Fibroblast of peridontal ligament (primary cell): ENCODE measurements around the gene PGC.
A peak's percentile ranks its signal among the peaks of the same experiment; 100 is the strongest.

ENCODE experiments used
- DNase-seq: peaks from one replicate; pipeline ENCODE4 v3.0.0-alpha.2; 2010; ENCODE audit errors: extremely low read depth

PGC gene

DNA sequence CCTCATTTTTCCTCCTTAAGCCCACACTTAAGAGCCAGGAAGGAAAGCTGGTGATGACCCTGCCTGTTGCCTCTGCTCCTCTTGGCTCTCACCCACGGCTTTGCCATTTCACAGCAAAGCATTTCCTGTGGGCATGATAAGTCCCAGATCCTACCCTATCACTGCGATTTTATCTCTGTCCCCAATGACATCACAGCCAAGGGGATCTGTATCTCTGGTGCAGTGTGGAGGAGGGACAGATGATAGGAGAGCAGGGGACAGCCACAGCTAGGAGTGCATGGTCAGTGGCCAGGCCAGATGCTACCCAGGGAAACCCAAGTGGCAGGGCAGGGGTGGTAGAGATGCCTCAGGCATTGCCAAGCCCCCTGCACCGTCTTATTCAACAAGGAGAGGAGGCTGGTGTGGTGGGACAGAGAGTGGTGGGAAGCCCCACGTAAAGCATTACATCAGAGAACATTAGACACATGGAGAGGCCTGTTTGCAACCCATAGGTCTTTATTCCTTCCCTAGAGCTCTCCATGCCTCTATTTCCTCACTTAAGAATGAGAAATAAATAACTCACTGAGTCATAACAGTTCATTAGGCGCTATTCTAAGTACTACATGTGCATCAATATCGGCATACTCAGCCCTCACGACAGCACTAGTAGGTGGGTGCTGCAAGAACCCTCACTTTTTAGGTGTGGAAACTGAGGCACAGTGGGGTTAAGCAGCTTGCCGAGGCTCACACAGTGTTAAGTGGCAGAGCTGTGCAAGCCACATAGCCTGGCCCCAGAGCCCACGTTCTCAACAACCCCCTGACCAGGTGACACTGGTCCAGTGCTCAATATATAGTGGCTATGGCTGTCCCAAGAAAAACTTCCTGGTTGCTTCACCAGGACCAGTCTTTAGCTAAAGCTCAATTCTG lies 16.4 kb downstream of the PGC start:
- no peak for DNase-seq

DNA sequence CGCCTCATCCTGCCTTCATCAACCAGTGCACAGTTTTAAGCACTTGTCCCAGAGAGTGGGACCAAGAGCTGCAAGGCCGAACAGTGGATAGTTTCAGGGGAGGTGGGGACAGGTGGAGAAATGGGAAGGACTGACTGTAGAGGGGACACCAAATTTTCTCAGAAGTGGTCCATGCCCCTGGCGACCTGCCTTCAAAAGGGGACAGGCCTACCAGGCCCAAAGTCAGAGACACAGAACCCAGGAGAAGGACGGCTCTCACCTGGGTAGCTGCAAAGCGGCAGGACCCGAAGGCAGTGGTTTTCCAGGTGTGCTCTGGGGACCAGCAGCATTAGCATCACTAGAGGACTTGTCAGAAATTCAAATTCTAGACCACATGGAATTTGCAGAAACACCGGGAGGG lies 17.6 kb downstream of the PGC start:
- DNase-seq: no peak

DNA sequence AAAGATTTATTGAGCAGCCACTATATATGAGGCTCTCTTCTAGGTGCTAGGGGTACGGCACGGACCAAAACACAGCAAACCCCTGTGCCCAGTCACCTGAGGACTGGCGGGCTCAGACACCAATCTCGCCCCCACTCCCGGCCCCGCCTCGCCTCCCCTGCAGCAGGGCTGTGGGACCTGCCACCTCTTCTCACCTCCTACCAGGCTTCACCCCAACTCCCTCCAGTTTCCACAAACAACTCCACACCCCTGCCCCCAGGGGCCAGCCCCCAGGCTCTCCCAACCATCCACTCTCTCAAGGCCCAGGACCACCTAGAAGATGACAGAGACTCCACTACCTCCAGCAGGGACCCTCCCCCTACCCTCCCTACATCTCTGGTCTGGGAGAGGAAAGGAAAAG lies 18.2 kb downstream of the PGC start:
- no peak for DNase-seq

DNA sequence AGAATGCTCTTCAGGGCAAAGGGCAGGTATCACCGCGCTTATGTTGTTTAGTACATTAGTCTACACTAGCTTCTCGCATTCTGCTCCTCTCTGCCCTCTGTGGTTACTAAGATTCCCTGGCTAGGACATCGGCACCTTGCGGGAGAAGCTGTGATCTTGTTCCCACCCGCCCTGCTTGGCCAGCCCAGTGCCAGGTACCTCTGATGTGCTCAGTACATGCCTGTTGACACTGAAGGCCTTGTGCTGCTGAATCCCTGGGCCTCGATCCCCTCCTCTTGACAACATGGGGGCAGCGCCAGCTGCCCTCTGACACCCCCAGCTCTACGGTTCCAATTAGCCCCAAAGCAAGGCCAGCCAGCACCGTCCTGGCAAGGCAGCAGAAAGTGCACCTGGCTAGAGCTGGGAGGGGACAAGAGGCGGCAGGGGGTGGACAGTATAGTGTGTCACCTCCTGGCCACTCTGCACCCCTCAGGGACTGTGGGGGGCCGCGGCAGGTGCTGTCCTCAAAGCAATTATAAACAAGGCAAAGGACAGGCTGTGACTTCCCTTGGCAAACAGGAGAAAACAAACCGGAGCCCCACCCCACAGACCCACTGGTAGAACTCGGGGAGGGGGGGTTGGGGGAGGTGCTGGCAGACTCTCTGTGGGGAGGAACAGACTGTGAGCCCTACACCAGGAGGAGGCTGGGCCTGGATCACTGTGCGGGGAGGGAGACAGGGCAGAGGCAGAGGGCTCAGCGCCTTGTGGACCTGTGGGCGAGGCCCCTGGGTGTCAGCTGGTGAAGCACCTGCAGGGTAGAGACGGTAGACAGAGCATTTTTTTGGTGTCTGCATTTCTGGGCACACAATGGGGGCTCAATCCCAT lies 18.9 kb downstream of the PGC start:
- no peak for DNase-seq

DNA sequence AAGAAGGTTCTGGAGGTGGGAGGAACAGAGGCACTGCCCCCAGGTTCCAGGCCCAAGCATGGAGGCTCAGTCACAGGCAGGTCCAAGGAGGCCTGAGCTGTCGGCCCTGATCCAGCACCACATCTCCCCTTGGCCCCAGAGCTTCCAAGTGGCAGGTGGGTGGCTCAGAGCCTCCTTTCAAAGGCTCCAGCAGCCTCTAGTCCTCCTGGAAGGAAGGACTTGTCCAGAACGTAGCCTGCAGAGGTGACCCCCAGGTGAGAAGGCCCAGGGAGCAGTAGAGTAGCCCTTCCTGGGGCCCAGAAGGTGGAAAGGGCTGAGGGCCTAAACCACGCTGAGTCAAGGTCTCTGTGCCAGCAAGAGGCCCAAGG lies 19.5 kb downstream of the PGC start:
- DNase-seq: no peak

DNA sequence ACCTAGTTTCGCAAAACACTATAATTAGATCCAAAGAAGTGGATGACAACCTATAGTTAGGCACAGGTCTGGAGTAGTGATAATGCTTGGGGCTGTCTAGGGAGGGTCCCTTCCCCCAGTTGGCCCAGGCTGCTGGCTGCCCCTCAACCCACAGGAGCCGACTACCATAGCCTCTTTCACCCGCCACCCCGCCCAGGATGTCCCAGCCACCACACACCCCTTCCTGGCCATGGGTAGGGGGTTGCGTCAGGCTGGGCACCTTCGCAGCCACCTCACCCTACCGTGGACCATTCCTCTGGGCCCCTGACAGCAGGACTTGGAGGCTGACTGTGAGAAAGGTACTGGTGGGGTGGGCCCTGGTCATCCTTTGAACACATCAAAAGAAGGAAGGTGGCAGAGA lies 20.3 kb downstream of the PGC start:
- DNase-seq: no peak

DNA sequence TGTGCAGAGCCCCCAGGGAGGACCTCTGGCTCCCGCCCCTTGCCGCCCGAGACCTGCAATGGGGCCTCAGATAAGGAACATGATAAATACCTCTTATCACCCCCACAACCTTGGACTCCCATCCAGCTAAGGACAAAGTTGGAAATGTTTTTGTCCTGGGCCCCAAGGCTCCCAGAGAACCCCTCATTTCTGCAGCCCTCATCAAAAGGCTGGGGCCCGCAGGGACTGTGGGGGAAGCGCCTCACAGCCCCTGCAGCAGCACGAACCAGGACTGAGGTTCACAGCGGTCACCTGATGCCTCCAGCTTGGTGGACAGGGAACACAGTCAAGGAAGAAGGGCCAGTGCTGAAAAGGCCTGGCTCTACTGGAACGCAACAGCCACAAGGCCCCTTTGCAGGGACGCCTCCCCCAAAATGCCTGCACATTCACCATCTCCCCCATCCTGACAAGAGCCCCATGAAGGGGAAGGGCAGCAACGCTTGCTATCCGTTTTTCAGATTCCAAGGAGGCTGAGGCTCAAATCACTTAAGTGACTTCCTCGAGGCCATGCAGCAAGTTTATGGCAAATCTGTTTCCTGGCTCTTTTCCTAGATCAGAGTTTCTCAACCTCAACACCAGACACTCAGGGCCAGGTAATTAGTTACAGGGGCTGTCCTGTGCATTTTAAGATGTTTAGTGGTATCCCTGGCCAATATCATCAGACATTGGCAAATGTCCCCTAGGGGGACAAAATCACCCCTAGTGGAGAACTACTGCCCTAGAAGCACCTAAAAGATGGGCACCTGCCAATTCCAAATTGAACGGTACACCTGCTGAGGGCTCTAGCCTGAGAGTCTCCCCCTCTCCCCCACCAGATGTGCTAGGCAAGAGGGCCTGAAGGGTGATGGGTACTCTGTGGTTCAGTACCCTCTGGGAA lies 22.4 kb downstream of the PGC start:
- DNase-seq: no peak

DNA sequence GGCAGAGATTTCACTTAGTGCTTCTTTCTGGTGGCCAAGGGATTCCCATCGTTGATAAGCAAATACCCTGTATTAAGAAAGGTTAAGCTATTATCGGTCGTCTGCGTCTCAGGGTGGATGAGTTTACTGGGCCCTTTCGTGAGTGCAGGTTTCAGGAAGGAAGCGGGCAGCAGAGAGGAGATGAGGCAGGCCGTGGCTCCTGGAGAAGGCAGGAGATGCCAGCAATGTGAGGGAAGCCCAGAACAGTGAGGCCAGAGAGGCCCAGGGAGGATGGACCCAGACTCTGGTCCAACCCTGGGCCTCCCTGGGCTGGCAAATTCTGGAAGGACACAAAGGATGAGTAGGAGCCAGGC lies 23.0 kb downstream of the PGC start:
- DNase-seq: no peak

DNA sequence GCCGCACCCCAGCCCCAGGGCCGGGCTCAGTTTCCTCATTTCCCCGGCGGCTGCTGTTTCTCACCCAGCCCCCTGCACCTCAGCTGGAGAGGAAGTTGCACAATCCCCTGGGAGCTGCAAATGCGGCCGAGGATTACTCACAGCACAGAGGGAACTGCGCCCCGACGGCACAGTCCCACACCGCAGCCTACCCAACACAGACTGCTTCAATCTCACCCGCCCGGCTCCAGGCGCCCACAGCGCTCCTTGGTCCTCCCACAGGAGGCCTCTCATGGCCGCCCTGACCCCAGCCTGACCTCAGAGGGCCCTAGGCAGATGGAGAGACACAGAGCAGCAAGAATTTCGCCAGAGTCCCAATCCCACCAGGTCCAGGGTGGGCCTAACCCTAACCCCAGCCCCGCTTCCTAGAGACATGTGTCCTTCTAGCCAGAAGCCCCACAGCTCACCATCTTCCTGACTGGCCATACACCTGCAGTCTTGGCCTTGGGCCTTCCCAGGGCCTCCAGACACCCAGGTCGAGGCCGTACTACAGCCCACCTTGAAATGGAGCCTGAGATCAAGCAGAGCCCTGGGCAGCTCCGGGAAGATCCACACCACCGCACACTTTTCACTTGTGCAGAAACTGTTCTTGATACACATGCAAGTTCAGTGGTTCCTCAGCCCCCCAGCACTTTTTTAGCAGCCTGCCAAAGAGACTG lies 23.5 kb downstream of the PGC start:
- DNase-seq: peak; percentile 69

DNA sequence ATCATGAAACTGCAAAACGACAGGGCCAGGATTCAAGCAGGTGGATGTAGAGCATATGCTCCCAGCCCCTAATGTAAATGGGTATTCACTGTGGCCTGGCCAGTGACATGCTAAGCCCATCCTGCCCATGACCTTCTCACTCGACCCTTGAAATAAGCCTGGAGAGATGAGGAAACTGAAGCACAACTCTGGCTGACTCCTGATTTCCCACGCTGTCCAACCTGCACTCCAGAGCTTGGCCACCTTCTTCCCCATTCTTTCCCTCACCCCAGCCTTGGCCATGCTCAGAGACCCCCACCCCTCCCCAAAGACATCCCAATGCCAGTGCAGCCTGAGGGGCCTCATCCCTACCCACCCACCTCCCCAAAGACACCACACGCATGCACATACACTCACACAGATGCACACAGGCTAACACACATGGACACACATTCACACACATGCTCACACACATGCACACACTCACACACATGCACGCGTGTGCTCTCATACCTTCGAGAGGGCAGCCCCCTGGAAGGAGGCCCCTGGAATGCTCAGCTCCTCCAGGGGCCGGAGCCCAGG lies 24.1 kb downstream of the PGC start:
- no peak for DNase-seq

DNA sequence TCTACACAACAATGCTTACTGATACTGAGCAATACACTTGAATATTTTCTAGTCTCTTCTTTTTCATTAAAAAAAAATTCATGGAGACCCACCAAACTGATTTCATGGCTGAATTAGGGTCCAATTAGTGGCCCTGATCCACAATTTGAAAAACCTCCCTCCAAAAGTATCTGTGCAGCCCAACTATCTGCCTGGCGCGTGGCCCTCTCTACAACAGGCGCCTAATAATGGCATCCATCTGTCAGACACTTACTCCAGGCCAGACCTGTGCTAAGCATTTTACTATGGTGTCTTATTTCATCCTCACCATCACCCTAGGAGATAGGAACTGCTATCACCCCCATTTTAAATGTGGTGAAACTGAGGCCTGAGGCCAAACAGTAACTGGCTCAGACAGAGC lies 25.8 kb downstream of the PGC start:
- no peak for DNase-seq

DNA sequence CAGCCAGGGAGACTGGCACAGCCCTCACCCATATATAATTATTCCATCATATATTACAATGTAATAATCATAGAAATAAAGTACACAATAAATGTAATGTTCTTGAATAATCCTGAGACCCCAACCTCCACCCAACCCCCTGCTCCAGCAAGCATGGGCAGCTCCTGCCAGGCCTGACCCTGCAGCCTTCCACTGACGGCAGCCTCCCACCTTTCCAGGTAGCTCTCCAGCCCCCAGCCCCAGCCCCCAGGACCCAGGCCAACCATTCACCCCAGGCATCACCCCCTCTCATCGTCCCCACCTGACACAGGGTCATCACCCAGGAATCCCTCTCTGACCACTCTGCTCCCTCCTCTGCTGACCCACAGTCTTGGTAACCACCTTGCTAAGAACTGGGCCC lies 26.4 kb downstream of the PGC start:
- no peak for DNase-seq

DNA sequence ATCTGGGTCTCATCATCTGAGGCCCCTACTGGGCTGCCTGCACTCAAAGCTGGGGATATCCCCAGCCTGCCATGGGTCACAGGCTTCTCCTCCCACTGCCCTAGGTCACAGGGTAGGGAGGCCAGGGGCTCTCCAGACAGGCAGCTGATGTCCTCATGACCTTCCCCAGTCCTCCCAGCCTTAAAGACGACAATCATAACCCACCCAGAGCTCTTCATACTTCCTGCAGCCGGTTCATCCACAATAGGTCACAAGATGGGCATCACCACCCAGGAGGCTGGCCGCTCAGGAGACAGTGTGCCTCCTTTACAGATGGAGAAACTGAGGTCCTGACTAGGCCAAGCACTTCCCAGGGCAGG lies 27.0 kb downstream of the PGC start:
- no peak for DNase-seq

DNA sequence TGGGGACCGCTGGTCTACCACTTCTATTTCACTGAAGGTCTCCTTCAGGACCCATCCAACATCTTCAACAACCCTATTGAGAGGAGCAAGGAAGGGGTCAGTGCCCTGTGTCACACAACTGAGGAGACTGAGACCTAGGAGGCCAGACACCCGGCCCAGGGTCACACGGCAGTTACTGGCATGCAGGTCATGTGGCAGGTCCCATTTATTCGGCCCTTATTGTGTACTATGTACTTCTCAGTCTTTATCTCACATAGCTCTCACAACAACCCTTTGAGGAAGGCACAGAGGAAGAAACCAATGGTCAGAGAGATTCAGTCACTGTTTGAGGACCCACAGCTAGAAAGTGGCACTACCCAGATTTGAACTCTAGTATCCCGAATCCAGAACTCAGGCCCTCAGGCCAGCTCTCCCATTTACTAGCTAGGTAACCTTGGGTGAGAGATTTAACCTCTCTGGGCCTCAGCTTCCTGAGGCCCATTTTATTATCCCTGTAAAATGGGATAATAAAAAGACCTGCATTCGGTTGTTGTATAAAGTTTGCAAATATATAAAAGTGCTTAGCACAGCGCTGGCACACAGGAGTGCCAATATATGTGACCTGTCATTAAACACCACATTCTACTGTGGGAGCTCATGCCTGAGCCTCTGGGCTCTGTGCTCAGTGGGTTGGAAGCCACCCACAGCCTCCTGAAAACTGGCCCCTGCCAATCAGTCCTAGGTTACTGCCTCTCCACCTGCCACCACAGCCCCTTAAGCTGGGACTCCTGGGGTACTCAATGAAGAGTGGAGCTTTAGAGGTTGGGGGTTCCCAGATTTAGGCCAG lies 27.5 kb downstream of the PGC start:
- no peak for DNase-seq

DNA sequence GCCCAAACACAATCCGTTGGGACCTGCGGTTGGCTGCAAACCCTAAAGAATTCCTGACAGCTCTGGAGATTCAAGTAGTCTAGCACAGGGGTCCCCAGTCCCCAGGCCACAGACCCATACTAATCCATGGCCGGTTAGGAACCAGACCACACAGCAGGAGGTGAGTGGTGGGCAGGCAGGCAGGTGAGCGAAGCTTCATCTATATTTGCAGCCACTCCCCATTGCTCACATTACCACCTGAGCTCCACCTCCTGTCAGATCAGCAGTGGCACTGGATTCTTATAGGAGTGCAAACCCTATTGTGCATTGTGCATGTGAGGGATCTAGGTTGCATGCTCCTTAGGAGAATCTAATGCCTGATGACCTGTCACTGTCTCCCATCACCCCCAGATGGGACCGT lies 28.4 kb downstream of the PGC start:
- no peak for DNase-seq

DNA sequence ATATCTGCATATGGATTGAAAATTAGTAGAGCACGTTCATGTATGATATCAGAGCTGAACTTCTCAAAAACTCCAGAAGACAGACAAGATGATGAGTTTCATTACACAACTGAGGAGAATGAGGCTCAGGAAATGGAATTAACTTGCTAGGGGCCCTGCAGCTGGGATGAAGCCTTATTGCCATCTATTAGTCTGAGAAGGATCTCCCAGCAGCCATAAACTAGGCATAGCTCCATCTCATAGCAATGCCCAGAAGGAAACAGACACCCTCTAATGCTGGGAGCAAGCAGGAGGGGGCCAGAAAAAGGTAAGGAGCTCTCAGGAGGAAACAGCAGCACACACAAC lies 29.8 kb downstream of the PGC start:
- DNase-seq: no peak

DNA sequence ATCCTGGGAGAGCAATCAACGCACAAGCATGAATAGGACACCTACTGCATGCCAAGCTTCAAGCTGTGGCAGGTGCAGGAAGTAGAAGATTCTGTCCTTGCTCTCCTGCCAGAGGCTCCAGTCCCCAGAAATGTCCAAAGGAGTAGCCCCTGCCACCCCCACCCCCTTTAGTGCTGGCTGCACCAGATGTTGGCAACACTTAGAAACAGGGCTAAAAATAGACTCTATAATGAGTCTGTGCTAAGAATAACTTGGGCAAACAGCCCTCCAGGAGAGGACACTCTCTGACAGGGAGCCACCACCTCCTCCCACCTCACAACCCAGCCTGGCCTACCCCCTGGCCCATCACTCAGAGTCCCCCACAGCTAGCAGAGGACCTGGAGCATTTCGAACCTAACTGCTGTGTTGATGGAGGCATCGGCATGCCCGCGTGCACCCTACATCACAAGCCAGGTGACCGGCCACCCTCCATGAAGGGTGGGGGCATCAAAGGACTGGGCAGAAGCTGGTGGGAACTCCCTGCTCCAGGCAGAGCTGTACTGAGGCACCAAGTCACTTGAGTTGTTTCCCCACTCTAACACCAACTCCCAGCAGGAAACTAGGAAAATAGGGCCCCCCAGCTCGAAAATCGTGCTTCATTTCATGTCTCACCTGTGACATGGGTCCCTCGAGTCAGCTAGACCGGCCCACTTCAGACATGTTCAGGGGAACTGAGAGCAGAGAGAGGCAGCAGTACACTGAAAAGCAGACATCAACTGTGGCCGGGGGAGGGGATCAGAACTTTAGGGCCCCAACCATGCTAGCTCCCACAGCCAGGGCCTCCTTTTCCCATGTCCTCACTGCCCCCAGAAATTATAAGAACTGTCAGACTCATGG lies 30.4 kb downstream of the PGC start:
- no peak for DNase-seq

DNA sequence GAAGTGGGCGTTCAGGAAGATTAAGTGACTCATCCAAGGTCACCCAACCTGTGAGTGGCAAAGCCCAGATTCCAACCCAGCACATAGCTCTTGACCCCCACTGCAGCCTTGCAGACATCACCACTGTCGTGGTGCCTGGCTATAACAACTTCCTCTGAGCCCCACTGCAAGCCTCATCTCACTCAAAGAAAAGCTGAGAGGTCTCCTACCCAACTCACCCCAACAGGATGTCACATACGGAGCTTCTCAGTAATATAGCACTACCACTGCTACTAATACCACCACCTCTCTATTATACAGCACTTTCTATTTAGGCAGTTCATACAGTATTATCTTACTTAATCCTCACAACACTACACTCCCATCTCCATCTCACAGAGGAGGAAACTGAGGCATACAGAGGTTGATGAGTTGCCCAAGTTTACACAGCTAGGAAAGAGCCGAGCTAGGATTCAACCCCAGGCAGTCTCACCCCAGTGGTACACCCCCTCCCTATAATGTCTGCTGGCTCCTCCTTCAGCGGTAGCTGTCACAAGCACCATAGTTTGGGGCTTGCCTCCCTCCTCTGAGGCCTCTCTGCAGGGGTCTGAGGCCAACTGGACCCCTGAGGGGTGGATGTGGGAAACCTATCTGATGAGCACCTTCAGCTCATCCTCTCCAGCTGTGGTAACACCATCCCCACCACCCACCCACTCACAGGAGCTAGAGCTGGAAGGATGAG lies 31.2 kb downstream of the PGC start:
- no peak for DNase-seq
